Gastroesophageal sphincter (tissue), 4 donors: ENCODE measurements around the gene SLC1A2. TPM values are rescaled to one million over a fixed set of nuclear protein-coding genes. Genes with fewer than 3 reads are reported as not detected.
A peak's percentile ranks its signal among the peaks of the same experiment; 100 is the strongest.

ENCODE experiments used
- ATAC-seq: fragments of 150-250 bp; one replicate; pipeline ENCODE4 v1.9.1; 2016; ENCODE audit warnings: mild to moderate bottlenecking, moderate library complexity
- H3K27ac ChIP-seq, 4 donors: fragments of 200-600 bp; sonication (generic) in 3 of 4; 1 replicate in 3 of 4; 2 replicates in 1 of 4; pipeline ENCODE4 v1.5.1; 2016 to 2019
- H3K27me3 ChIP-seq: fragments of 200-600 bp; sonication (generic); one replicate; pipeline ENCODE4 v1.5.1; 2019
- H3K36me3 ChIP-seq, 2 donors: fragments of 200-600 bp; sonication (generic); one replicate each; pipeline ENCODE4 v1.5.1; 2019; ENCODE audit warnings: control low read depth in 1 of 2
- H3K4me1 ChIP-seq, 3 donors: fragments of 200-600 bp; sonication (generic); 1 replicate in 2 of 3; 2 replicates in 1 of 3; pipeline ENCODE4 v1.5.1; 2016 to 2019; ENCODE audit warnings: control low read depth in 2 of 3
- H3K4me3 ChIP-seq, 2 donors: fragments of 200-600 bp; sonication (generic); one replicate each; pipeline ENCODE4 v1.5.1; 2019; ENCODE audit warnings: mild to moderate bottlenecking in 1 of 2, moderate library complexity in 1 of 2
- H3K9me3 ChIP-seq, 3 donors: fragments of 200-600 bp; sonication (generic); one replicate each; pipeline ENCODE4 v1.5.1; 2017 to 2019; ENCODE audit warnings: control low read depth in 2 of 3
- CTCF ChIP-seq, 4 experiments: fragments of 200-600 bp in 2 of 4; fragments of 450-650 bp in 2 of 4; sonication (generic) in 1 of 4; IDR thresholded peaks; one replicate each; pipeline ENCODE4 v1.5.1; 2017 to 2019; ENCODE audit warnings: antibody characterized with exemption in 4 of 4, mild to moderate bottlenecking in 2 of 4, moderate library complexity in 2 of 4
- EP300 ChIP-seq: sonication (generic); formaldehyde crosslinking; IDR thresholded peaks from one replicate; pipeline ENCODE4 v1.6.1; 2017; ENCODE audit warnings: antibody characterized with exemption, mild to moderate bottlenecking
- POLR2A ChIP-seq, 2 donors: fragments of 450-650 bp; IDR thresholded peaks; one replicate each; pipeline ENCODE4 v1.6.1; 2017; ENCODE audit warnings: antibody characterized with exemption in 2 of 2, mild to moderate bottlenecking in 2 of 2, moderate library complexity in 1 of 2
- POLR2AphosphoS5 ChIP-seq: sonication (generic); formaldehyde crosslinking; IDR thresholded peaks from one replicate; pipeline ENCODE4 v1.6.1; 2017; ENCODE audit warnings: antibody characterized with exemption
- WGBS, 2 donors: methylation state at CpG; one replicate each; pipeline ENCODE4 v1.1.5; 2018; ENCODE audit warnings: low coverage in 1 of 2; 5-methylcytosine and 5-hydroxymethylcytosine counted together
- total RNA-seq, 4 donors: library from RNA; depleted of rRNA; stranded (reverse); fragments of >200 nt; gene quantifications; one replicate each; pipeline ENCODE4 v1.1.0, GENCODE V29; 2016

Gene SLC1A2
- total RNA-seq, 4 donors from 2014 or later: 0.12 to 1.5 (median 0.40) TPM; not detected in 1

- no peaks in the 10 kb centered on the region for H3K27me3 ChIP-seq
- no peak overlapping the region for H3K4me3 ChIP-seq
- no peaks in the 10 kb centered on the region for H3K36me3 ChIP-seq
- 87 to 91% methylated on average over 2 of the region's 2 CpGs for WGBS, 2 donors
- H3K4me1 ChIP-seq: peaks cover 0 to 17% (median 0%) of the 10 kb centered on the region in 3 donors
- no peaks in the 10 kb centered on the region for H3K9me3 ChIP-seq
- H3K27ac ChIP-seq: no peak overlapping the region
- no peak for ATAC-seq
- TF ChIP-seq EP300: no peak
- no peak for TF ChIP-seq CTCF (IDR thresholded peaks at IDR 0.05)
- no peak for TF ChIP-seq POLR2AphosphoS5
- TF ChIP-seq POLR2A (IDR thresholded peaks at IDR 0.05): no peak
Observed at GRCh38 chr11:35332524-35332923, 86.8 kb downstream of the SLC1A2 start.

GRCh38 chr11:35330931-35331330 is 88.4 kb downstream of the SLC1A2 start:
- Histone ChIP-seq H3K27me3 (no peaks in the 10 kb centered on the region), H3K4me1 (peaks cover 0 to 24% (median 0%) of the 10 kb centered on the region in 3 donors), H3K36me3 (no peaks in the 10 kb centered on the region), H3K27ac (no peak overlapping the region), H3K9me3 (no peaks in the 10 kb centered on the region), H3K4me3 (no peak overlapping the region)
- ATAC-seq: no peak
- WGBS, 2 donors: 54 to 83% methylated on average over 1 to 2 of the region's 2 CpGs
- no peak for TF ChIP-seq POLR2A (IDR thresholded peaks at IDR 0.05)

GRCh38 chr11:35330156-35330889 is 89.0 kb downstream of the SLC1A2 start:
- no peak overlapping the region for H3K27ac ChIP-seq
- ATAC-seq: no peak
- 80 to 83% methylated on average over 1 to 3 of the region's 3 CpGs for WGBS, 2 donors
- H3K4me1 ChIP-seq: peaks cover 0 to 24% (median 0%) of the 10 kb centered on the region in 3 donors
- TF ChIP-seq CTCF (IDR thresholded peaks at IDR 0.05): no peak
- TF ChIP-seq EP300: no peak
- no peak for TF ChIP-seq POLR2AphosphoS5
- TF ChIP-seq POLR2A (IDR thresholded peaks at IDR 0.05): no peak
- H3K27me3 ChIP-seq: no peaks in the 10 kb centered on the region
- no peaks in the 10 kb centered on the region for H3K36me3 ChIP-seq
- H3K4me3 ChIP-seq: no peak overlapping the region
- no peaks in the 10 kb centered on the region for H3K9me3 ChIP-seq

GRCh38 chr11:35327829-35328228 is 91.5 kb downstream of the SLC1A2 start:
- WGBS, 2 donors: 90% methylated on average over 1 of the region's 1 CpG; no CpG with 5 or more reads in 1 of the 2 donors
- Histone ChIP-seq H3K27ac (peak overlapping the region in 1 of 4 donors; percentile 63), H3K36me3 (no peaks in the 10 kb centered on the region), H3K9me3 (no peaks in the 10 kb centered on the region), H3K4me3 (no peak overlapping the region), H3K27me3 (no peaks in the 10 kb centered on the region), H3K4me1 (peaks cover 0 to 24% (median 0%) of the 10 kb centered on the region in 3 donors)
- ATAC-seq: no peak
- TF ChIP-seq EP300: no peak
- no peak for TF ChIP-seq CTCF (IDR thresholded peaks at IDR 0.05)
- no peak for TF ChIP-seq POLR2AphosphoS5
- TF ChIP-seq POLR2A (IDR thresholded peaks at IDR 0.05): no peak

GRCh38 chr11:35326266-35326879 is 93.0 kb downstream of the SLC1A2 start:
- peak overlapping the region in 3 of 4 donors; percentile 28 to 63 (median 63) for H3K27ac ChIP-seq
- H3K4me3 ChIP-seq: no peak overlapping the region
- H3K4me1 ChIP-seq: peaks cover 0 to 24% (median 0%) of the 10 kb centered on the region in 3 donors
- H3K27me3 ChIP-seq: no peaks in the 10 kb centered on the region
- H3K36me3 ChIP-seq: no peaks in the 10 kb centered on the region
- ATAC-seq: no peak
- no peaks in the 10 kb centered on the region for H3K9me3 ChIP-seq
- no peak for TF ChIP-seq POLR2AphosphoS5
- WGBS, 2 donors: 66 to 67% methylated on average over 1 to 3 of the region's 3 CpGs

GRCh38 chr11:35324981-35325380 is 94.4 kb downstream of the SLC1A2 start:
- ATAC-seq: no peak
- Histone ChIP-seq H3K27ac (no peak overlapping the region), H3K36me3 (no peaks in the 10 kb centered on the region), H3K4me1 (peaks cover 0 to 14% (median 0%) of the 10 kb centered on the region in 3 donors), H3K9me3 (no peaks in the 10 kb centered on the region), H3K27me3 (no peaks in the 10 kb centered on the region), H3K4me3 (no peak overlapping the region)
- 78 to 87% methylated on average over 3 of the region's 3 CpGs for WGBS, 2 donors
- TF ChIP-seq EP300 (no peak), POLR2AphosphoS5 (no peak), CTCF (IDR thresholded peaks at IDR 0.05) (no peak), POLR2A (IDR thresholded peaks at IDR 0.05) (no peak)
